Parathyroid adenoma (tissue), 2 donors: ENCODE data around the gene PODXL.
"Not testable (repeated sequence)": the region's sequence is repeated elsewhere in the genome, so short reads cannot be mapped to it uniquely, and the experiment has no call there.

Experiments used
- H2AFZ ChIP-seq: fragments of 300-600 bp; sonication (generic); one replicate; pipeline ENCODE4 v1.7.0; 2017; ENCODE audit warnings: antibody characterized with exemption, mild to moderate bottlenecking
- H3K27ac ChIP-seq: fragments of 300-600 bp; sonication (generic); one replicate; pipeline ENCODE4 v1.7.0; 2017
- H3K27me3 ChIP-seq: fragments of 300-600 bp; sonication (generic); one replicate; pipeline ENCODE4 v1.7.0; 2017; ENCODE audit warnings: low read length; ENCODE audit not compliant: control insufficient read depth, insufficient read depth
- H3K36me3 ChIP-seq: fragments of 300-600 bp; sonication (generic); one replicate; pipeline ENCODE4 v1.7.0; 2017; ENCODE audit warnings: low read length; ENCODE audit not compliant: control insufficient read depth, insufficient read depth
- H3K4me1 ChIP-seq: fragments of 300-600 bp; sonication (generic); one replicate; pipeline ENCODE4 v1.7.0; 2017; ENCODE audit warnings: control low read depth
- H3K4me2 ChIP-seq: fragments of 300-600 bp; sonication (generic); one replicate; pipeline ENCODE4 v1.7.0; 2017; ENCODE audit warnings: low read length
- H3K4me3 ChIP-seq: fragments of 300-600 bp; sonication (generic); one replicate; pipeline ENCODE4 v1.7.0; 2017; ENCODE audit warnings: low read depth, low read length
- H3K79me2 ChIP-seq: fragments of 300-600 bp; sonication (generic); one replicate; pipeline ENCODE4 v1.7.0; 2017; ENCODE audit warnings: control low read depth
- H3K9ac ChIP-seq: fragments of 300-600 bp; sonication (generic); one replicate; pipeline ENCODE4 v1.7.0; 2017; ENCODE audit warnings: mild to moderate bottlenecking
- H3K9me3 ChIP-seq: fragments of 300-600 bp; sonication (generic); one replicate; pipeline ENCODE4 v1.7.0; 2017; ENCODE audit warnings: low read length; ENCODE audit not compliant: control insufficient read depth
- CTCF ChIP-seq: fragments of 300-600 bp; sonication (generic); IDR thresholded peaks from one replicate; pipeline ENCODE4 v1.7.0; 2017; ENCODE audit warnings: antibody characterized with exemption, mild to moderate bottlenecking
- donor health status: primary hyperparathyroidism.

Gene PODXL

GRCh38 chr7:131521651-131522163 lies 34.7 kb downstream of the PODXL start:
- H3K4me1 ChIP-seq: no peaks in the 10 kb centered on the region
- no peaks in the 10 kb centered on the region for H3K79me2 ChIP-seq
- no peak overlapping the region for H3K27ac ChIP-seq
- H3K4me2 ChIP-seq: no peak overlapping the region
- TF ChIP-seq CTCF: no peak
- no peak overlapping the region for H3K4me3 ChIP-seq
- no peaks in the 10 kb centered on the region for H3K36me3 ChIP-seq
- H3K27me3 ChIP-seq: no peaks in the 10 kb centered on the region
- no peak overlapping the region for H3K9ac ChIP-seq
- H2AFZ ChIP-seq: no peak overlapping the region
- H3K9me3 ChIP-seq: no peaks in the 10 kb centered on the region

GRCh38 chr7:131518626-131519025 lies 37.8 kb downstream of the PODXL start:
- no peak for TF ChIP-seq CTCF
- peaks cover 6% of the 10 kb centered on the region for H3K4me1 ChIP-seq

DNA sequence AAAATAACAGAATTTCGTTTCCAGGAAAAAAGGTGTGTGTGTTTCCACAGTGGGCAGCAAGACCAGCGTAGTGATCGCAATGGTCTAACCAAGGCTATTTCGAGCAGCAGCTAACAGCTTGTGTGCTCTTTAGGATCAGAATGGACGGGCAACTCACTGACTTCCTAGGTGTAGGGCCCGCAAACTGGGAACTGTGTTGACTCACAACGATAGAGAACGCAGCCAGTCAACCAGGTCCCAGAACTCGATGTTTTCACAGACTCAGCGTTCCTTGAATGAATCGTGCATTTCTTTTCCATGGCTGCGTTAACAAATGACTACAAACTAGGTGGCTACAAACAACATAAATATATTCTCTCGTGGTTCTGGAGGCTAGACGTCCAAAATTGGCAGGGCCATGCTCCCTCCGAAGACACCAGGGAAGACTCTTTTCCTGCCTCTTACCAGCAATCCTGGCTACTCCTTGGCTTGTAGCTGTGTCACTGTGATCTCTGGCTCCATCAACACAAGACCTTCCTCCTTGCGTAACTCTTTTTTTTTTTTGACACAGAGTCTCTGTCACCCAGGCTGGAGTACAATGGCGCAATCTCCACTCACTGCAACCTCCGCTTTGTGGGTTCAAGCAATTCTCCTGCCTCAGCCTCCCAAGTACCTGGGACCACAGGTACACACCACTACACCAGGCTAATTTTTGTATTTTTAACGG lies 39.1 kb downstream of the PODXL start:
- no peak overlapping the region for H3K4me3 ChIP-seq
- H2AFZ ChIP-seq: no peak overlapping the region
- H3K4me1 ChIP-seq: peaks cover 10% of the 10 kb centered on the region
- no peak for TF ChIP-seq CTCF
- H3K27me3 ChIP-seq: no peaks in the 10 kb centered on the region
- no peaks in the 10 kb centered on the region for H3K79me2 ChIP-seq
- no peaks in the 10 kb centered on the region for H3K36me3 ChIP-seq
- no peak overlapping the region for H3K4me2 ChIP-seq
- H3K9me3 ChIP-seq: no peaks in the 10 kb centered on the region
- H3K27ac ChIP-seq: no peak overlapping the region
- no peak overlapping the region for H3K9ac ChIP-seq

More at GRCh38 chr7:131518626-131519025, 37.8 kb downstream of the PODXL start:
- H3K4me3 ChIP-seq: no peak overlapping the region
- no peaks in the 10 kb centered on the region for H3K27me3 ChIP-seq
- H3K36me3 ChIP-seq: no peaks in the 10 kb centered on the region
- no peak overlapping the region for H2AFZ ChIP-seq
- H3K4me2 ChIP-seq: no peak overlapping the region
- H3K9me3 ChIP-seq: no peaks in the 10 kb centered on the region
- H3K27ac ChIP-seq: no peak overlapping the region
- no peaks in the 10 kb centered on the region for H3K79me2 ChIP-seq
- no peak overlapping the region for H3K9ac ChIP-seq

DNA sequence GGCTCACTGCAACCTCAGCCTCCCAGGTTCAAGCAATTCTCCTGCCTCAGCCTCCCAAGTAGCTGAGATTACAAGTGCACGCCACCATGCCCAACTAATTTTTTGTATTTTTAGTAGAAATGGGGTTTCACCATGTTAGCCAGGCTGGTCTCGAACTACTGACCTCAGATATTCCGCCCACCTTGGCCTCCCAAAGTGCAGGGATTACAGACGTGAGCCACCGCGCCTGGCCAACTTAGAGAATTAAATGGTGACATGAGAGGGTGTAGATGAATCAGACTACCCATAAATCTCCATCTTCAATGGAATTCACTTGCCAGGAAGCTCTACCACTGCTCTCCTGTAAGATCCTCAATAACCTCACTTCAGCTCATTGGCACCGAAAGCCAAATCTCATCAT lies 41.0 kb downstream of the PODXL start:
- H2AFZ ChIP-seq, H3K36me3 ChIP-seq, H3K27ac ChIP-seq, H3K9ac ChIP-seq, H3K4me3 ChIP-seq, H3K27me3 ChIP-seq, H3K79me2 ChIP-seq, H3K4me2 ChIP-seq, H3K9me3 ChIP-seq: not testable (repeated sequence)
- H3K4me1 ChIP-seq: peaks cover 10% of the 10 kb centered on the region

DNA sequence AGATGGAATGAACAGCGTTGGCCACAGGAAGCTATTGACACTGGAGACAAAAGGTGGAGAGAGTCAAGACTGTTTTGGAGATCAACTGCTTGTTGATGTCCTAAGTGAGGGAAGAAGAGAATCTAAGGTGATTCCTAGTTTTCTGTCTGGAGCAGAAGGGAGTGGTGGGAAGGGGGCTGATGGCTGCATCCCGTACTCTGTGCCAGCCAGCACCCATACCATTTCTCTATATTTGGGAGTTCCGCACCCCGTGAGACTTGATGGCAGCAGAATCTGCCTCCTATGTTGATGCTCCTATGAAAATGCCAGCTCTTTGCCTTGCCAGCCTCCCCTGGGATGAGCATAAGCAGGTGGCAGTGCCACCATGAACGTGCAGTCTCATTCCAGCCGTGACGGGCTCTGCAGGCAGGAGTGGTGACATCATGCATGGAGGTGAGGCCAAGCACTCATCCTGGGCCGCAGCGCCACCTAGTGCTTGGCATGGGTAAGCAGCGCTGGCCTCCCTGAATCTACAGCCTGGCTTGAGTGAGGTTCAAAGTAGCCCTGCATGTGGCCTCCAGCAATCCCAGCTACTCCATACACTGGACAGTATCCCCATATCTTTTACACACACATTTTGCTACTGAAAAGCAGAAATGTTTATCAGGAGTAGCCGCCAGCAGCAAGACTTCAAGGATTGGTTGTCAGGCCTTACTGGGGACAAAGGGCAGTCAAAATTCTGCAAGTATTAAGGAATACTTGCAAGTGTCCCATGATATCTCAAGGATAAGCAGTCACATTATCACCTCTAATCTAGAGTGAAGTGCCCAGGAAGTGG lies 43.0 kb downstream of the PODXL start:
- Histone ChIP-seq H3K9me3 (no peaks in the 10 kb centered on the region), H3K4me2 (no peak overlapping the region), H3K4me3 (no peak overlapping the region), H3K9ac (no peak overlapping the region), H3K4me1 (peaks cover 10% of the 10 kb centered on the region), H3K27ac (peak overlapping the region; percentile 42), H3K79me2 (no peaks in the 10 kb centered on the region), H2AFZ (peak overlapping the region; percentile 66), H3K27me3 (no peaks in the 10 kb centered on the region), H3K36me3 (no peaks in the 10 kb centered on the region)
- peak; percentile 97 for TF ChIP-seq CTCF
